Activated CD8-positive, alpha-beta memory T cell treated with anti-CD3 and anti-CD28 coated beads, Interleukin-2, amount 50 U/mL, for 24 hours (primary cell): ENCODE measurements around the gene AKR1C3.
"Not testable (repeated sequence)": the region's sequence is repeated elsewhere in the genome, so short reads cannot be mapped to it uniquely, and the experiment has no call there.

Experiments
- DNase-seq: peaks from one replicate; pipeline ENCODE4 v3.0.0-alpha.2; 2020; ENCODE audit errors: extremely low read depth

The AKR1C3 gene

DNA sequence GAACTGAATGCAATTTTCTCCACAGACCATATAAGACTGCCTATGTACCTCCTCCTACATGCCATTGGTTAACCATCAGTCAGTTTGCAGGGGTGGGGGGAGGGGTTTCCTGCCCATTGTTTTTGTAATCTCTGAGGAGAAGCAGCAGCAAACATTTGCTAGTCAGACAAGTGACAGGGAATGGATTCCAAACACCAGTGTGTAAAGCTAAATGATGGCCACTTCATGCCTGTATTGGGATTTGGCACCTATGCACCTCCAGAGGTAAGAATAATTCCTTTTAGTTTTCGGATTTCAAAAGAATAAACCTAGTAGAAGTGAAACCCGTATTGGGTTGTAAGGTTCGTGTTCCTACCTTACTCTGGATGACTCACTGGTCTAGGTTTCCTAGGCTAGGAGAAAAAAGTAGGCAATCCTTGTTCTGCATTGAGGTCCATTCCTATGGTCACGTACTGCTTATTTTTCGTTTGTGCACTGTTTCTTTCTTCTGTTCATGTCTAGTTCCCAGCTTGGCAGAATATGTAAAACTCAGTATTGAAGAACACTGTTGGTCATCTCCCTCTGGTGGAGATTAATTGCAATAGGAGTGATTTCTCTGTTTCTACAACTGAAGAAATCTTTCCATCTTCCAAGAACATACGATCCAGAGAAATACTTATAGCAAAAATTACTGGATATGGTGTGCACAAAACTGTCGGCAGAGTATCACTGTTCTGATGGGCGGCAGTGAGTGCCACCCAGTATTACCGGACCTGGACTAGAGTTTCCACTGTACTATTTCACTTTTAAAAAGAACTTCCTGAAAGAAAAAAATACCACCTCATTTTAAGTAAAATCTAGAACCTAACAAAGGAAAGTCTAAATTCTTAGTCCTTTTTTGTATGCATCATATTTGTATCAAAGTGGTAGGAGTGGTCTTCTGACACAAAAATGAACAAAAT, at the start of gene AKR1C3:
Gene AKR1C3 (plus strand): TSS at position 150 of the 941 bp plus-strand sequence. CDS start 31 bp downstream, at position 181.
- no peak for DNase-seq

- no peak for DNase-seq
Measured at GRCh38 chr10:5045095-5045494, 49.1 kb upstream of the AKR1C3 start.

GRCh38 chr10:5046410-5046809, 47.8 kb upstream of the AKR1C3 start:
- no peak for DNase-seq

DNA sequence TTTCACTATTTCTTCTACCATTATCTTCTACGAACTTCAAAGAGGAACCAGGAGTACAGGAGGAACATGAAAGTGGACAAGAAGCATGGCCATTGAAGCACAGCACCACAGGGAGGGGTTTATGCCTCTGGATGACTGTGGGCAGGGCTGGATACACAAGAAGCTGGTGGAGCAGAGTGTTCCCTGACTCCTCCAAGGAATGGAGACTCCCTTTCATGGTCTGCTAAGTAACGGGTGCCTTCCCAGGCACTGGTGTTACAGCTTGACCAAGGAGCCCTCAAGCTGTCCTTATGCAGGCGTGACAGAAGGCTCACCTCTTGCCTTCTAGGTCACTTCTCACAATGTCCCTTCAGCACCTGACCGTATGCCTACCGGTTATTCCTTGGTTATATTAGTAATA, 47.2 kb upstream of the AKR1C3 start:
- not testable (repeated sequence) for DNase-seq

DNA sequence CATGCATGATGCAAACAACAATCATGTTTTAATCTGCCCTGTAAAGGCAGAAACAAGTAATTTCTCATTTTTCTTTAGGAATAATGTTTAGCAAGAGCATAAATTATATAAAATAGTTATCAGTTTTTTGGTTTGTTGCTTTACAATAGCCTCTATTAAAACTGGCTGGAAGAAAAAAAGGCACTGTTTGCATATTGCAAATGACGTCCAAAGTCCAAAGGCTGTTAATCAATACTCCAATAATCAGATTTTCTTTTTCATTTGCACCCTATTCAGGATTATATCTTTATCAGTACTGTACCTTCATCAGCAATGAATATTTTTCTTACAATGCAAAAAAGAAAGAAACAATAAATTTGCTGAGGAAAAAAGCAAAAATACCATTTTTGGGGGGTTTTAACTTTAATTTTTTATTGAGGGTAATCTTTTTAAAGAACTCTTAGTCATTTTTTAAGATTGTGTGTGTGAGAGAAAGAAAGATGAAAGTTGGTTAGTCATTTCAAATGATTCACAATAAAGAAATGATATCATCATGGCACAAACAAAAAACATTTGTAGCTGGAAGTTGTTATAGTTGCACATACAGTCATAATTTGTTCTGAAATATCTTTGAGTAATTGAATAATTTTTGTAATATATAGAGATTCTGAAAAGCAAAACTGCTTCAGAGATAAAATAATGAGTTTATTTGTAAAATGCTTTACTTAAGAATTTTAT, 46.1 kb upstream of the AKR1C3 start:
- DNase-seq: no peak

GRCh38 chr10:5052951-5053500, 41.2 kb upstream of the AKR1C3 start:
- not testable (repeated sequence) for DNase-seq

- not testable (repeated sequence) for DNase-seq
Measured at GRCh38 chr10:5054831-5055230, 39.4 kb upstream of the AKR1C3 start.

DNA sequence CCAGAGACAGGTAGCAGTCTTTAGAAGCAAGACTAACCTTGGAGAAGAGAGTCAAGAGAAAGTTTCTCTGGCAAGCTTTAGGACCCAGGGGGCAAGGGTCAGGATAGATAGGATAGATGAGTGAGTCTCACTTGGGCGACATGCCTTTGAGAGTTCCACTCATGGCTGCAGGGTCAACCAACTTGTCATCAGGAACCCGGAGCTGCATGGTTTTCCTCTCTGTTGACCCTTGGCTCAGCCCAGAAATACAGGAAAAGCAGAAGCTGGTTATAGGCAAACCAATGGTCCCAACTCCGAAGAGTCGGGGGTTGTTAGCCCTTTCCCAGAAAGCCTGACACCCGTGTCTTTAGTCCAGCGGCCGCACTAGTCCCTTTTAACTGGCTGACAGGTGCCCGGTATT, 34.9 kb upstream of the AKR1C3 start:
- DNase-seq: not testable (repeated sequence)

- DNase-seq: not testable (repeated sequence)
Measured at GRCh38 chr10:5060791-5061190, 33.4 kb upstream of the AKR1C3 start.

- DNase-seq: no peak
Measured at GRCh38 chr10:5064656-5065055, 29.6 kb upstream of the AKR1C3 start.

GRCh38 chr10:5068274-5068984, 25.8 kb upstream of the AKR1C3 start:
- DNase-seq: no peak

GRCh38 chr10:5070648-5071410, 23.4 kb upstream of the AKR1C3 start:
- no peak for DNase-seq

DNA sequence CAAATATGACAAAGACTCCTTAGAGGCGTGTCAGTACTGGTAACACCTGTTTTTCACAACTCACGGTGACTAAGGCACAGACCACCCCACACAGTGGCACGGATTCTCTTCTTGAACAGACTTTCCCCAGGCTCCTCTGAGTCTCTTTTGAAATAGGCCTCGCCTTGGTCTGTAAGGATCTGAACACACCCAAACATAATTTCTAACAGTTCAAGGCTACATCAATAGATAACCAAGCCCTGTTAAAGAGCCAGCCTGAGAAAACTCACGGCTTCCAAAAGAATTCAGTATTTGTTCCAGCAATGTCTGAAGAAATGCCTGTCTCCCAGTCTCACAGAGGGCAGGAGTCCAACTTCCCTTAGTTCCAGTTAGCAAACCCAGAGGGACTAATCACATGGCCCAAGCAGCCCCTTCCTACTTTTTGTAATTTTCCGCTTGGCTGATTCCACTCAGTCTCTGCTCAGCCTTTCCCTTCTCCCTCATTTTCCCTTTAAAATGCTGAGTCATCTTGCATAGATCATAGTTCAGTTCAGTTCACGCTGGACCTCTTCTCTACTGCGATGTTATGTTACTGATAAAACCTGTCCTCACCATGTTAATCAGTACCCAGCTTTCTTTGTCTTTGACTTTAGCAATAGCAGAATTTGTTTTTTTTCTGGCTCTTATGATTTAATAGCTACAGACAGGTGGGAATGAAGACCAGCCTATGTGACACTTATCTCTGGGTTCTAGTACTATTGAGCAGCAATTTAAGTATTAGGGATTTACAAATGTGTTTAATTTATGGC, 22.6 kb upstream of the AKR1C3 start:
- no peak for DNase-seq

DNA sequence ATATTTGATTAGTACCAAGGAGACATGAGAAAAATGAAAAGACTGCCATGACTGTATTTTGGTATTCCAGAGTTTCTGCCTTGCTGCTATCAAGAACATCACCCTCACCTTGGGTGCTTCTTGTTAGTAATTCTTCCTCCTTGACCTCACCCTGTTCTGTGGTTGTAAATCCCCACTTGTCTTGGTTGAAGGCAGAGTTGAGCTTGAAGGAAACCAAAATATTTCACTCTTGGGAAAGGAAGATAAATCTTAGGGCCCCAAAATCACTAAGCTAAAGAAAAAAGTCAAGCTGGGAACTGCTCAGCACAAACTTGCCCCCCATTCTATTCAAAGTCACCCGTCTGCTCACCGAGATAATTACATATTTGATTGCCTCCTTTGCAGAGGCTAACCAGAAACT, 20.6 kb upstream of the AKR1C3 start:
- no peak for DNase-seq

GRCh38 chr10:5076615-5077014, 17.6 kb upstream of the AKR1C3 start:
- no peak for DNase-seq

DNA sequence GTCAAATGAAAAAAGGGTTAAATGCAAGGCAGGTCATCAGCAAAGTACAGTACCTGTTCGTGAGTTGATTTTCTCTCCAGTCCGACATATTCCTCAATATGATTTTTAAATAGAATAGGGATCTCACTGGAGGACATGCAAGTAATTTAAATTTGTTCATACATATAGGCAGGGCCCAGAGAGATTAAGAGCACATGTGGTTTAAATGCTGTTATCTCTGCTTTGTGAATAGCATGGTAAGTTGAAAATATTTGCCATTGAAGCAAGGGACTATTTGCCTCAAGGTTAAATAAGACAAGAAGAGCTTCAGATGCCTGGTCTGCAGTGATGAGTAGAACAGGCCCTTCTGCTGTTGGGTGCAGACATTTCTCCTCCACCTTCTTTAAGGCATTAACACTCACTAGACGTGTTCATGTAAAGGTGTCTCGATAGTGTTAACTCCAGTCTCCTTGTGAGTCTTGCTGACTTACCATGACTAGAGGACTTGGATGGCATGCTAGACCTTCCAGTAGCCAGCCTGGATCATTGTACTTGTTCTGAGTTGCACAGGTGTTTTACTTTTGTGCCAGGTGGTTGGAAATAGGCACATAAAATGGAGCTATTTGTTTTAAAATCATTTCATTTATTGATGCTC, 15.6 kb upstream of the AKR1C3 start:
- no peak for DNase-seq

GRCh38 chr10:5079306-5079830, 14.8 kb upstream of the AKR1C3 start:
- no peak for DNase-seq

- no peak for DNase-seq
Measured at GRCh38 chr10:5079836-5080235, 14.4 kb upstream of the AKR1C3 start.

GRCh38 chr10:5081091-5081490, 13.1 kb upstream of the AKR1C3 start:
- DNase-seq: no peak
